Activated naive CD4-positive, alpha-beta T cell treated with anti-CD3 and anti-CD28 coated beads, Interleukin-2, amount 50 U/mL, for 72 hours (primary cell): ENCODE measurements around the gene ITPRIPL2. TPM values are rescaled to one million over a fixed set of nuclear protein-coding genes. Genes with fewer than 3 reads are reported as not detected.

Experiments used
- ATAC-seq, 2 donors: fragments of 150-1000 bp; cut with Tn5 transposase; 2 replicates each; pipeline ENCODE4 v1.10.0; 2021; ENCODE audit warnings: mild to moderate bottlenecking in 2 of 2, moderate library complexity in 2 of 2
- DNase-seq, 2 donors: peaks; one replicate each; pipeline ENCODE4 v3.0.0; 2021 to 2022; ENCODE audit warnings: low spot score in 2 of 2
- H3K27ac Mint-ChIP-seq, 2 donors: one replicate each; pipeline ENCODE4 v1.8.0; 2022; ENCODE audit warnings: mild to moderate bottlenecking in 2 of 2, mixed read lengths in 2 of 2
- H3K36me3 Mint-ChIP-seq, 2 donors: one replicate each; pipeline ENCODE4 v1.8.0; 2022; ENCODE audit warnings: mixed read lengths in 2 of 2
- H3K9me3 Mint-ChIP-seq, 2 donors: one replicate each; pipeline ENCODE4 v1.8.0; 2022; ENCODE audit warnings: mixed read lengths in 2 of 2
- total RNA-seq, 2 donors: library from RNA; stranded (reverse); gene quantifications; one replicate each; pipeline ENCODE4 v1.2.3, GENCODE V29; 2022

The ITPRIPL2 gene
- total RNA-seq = 1 to 10 TPM; 1.3 to 1.8 TPM

DNA sequence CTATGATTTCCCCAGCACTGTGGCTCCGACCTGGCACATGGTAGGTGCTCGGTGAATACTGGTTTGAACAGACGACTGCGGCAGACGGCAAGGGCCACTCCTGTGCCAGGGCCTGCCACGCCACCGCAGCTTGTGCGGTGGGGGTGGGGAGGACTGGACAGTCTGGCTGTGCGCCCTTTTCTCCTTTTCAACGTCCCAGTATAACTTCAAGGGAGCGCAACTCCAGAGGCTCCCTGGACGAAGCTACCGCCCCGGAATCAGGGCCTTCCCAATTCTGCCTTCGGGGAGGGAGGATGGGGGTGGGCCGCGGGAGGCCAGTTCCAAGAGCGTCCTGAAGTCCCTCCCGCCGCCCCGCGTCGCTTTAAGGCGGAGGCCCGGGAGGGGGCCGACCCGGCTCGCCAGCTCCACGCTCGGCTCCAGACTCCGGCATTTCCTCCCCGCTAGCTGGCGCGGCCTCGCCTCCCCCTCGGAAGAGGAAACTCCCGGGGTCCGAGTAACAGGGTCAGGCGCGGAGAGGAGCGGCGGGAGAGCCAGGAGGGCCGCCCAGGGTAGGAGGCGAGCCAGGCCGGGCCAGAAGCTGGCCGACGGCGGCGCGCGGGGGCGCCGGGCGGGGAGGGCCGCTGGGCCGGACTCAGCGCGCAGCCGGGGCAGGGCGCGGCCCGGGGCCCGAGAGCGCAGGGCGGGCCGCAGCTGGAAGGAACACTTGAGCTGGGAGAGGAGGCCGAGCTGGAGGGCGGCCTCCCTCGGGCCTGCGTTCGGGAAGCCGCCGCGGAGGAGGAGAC, at the start of gene ITPRIPL2:
Gene ITPRIPL2, plus strand, starts transcription at position 388 of the 782 bp plus-strand sequence. CDS start 498 bp downstream, outside the sequence.
- H3K36me3 Mint-ChIP-seq = peaks cover 0 to 9% of the 10 kb centered on the region in 2 donors
- DNase-seq (no peak), ATAC-seq (peak; percentile 19 to 37)
- no peaks in the 10 kb centered on the region for H3K9me3 Mint-ChIP-seq
- no peak within 1 kb of the TSS for H3K27ac Mint-ChIP-seq

DNA sequence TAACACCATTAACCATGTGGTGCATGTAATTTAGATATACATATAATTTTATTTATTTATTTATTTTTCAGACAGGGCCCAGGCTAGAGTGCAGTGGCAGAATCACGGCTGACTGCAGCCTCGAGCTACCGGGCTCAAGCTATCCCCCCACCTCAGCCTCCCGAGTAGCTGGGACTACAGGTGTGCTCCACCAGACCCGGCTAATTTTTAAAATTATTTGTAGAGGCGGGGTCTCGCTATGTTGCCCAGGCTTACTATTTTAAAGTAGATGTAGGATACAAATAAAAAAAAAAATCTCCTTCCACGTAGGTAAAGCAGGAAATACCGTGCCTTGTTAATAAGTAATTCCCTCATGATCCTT, 46.8 kb upstream of the ITPRIPL2 start:
- no peaks in the 10 kb centered on the region for H3K36me3 Mint-ChIP-seq
- ATAC-seq (no peak), DNase-seq (no peak)
- H3K9me3 Mint-ChIP-seq = no peaks in the 10 kb centered on the region
- peak overlapping the region; percentile 96 for H3K27ac Mint-ChIP-seq

DNA sequence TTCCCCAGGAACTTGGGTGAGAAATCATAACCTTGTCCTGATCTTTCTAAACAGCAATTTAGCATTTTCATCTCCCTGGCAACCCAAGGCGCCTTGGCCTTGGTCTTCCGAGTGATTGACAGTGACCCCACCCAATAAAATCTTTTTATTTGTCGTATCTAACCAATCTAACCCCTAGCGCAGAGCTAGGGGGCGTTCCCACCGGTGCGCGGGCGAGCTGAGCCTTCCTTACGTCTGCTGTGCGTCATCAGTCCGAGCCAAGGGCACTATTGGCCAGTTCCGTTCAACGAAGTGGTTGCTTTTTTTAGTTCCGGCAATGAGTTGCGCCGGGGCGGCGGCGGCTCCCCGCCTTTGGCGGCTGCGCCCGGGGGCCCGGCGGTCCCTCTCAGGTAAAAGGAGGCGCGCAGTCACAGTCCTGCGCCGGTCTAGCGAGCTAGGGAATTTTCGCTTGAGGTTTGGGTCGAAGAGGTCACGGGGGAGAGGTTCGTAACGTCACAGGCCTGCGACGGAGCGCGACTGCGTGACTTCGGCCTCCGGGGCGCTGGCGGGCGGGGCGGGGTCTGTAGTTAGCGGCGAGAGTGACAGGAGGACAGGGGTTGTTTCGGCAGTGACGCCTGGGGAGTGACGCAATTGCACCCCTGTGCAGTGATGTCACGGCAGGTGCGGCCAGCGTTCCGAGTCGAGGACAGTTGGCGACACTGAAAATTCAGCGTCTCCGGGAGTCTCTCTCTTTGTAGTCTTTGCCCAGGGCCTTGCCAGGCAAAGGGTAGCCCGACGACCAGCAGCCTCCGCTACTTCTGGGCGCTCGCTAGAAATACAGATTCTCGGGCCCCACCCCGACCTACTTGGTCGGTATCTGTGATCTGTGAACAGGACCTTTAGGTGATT, 46.2 kb upstream of the ITPRIPL2 start, which contains the start of gene COQ7:
Gene COQ7, plus strand, starts transcription at position 266 of the 888 bp plus-strand sequence. Its CDS starts 51 bp downstream, at position 317.
- DNase-seq (peak; percentile 92 to 98), ATAC-seq (peak; percentile 92 to 94)
- Mint-ChIP-seq H3K9me3 (no peaks in the 10 kb centered on the region), H3K36me3 (no peaks in the 10 kb centered on the region), H3K27ac (peak within 1 kb of the TSS; percentile 96)

- no peaks in the 10 kb centered on the region for H3K36me3 Mint-ChIP-seq
- DNase-seq (no peak), ATAC-seq (no peak)
- peak overlapping the region; percentile 96 for H3K27ac Mint-ChIP-seq
- no peaks in the 10 kb centered on the region for H3K9me3 Mint-ChIP-seq
Observed at GRCh38 chr16:19068237-19068815, 45.4 kb upstream of the ITPRIPL2 start.

- no peaks in the 10 kb centered on the region for H3K9me3 Mint-ChIP-seq
- no peaks in the 10 kb centered on the region for H3K36me3 Mint-ChIP-seq
- peak overlapping the region in 1 of 2 donors; percentile 63 for H3K27ac Mint-ChIP-seq
- DNase-seq (peak in 1 of 2 donors; percentile 65), ATAC-seq (no peak)
Observed at GRCh38 chr16:19071811-19072777, 41.7 kb upstream of the ITPRIPL2 start.

GRCh38 chr16:19073344-19073743, 40.4 kb upstream of the ITPRIPL2 start:
- no peaks in the 10 kb centered on the region for H3K9me3 Mint-ChIP-seq
- no peak for ATAC-seq
- no peak overlapping the region for H3K27ac Mint-ChIP-seq
- no peaks in the 10 kb centered on the region for H3K36me3 Mint-ChIP-seq
- DNase-seq = no peak

GRCh38 chr16:19073863-19074262, 39.9 kb upstream of the ITPRIPL2 start:
- H3K27ac Mint-ChIP-seq = no peak overlapping the region
- H3K9me3 Mint-ChIP-seq = no peaks in the 10 kb centered on the region
- ATAC-seq = no peak
- peaks cover 0 to 5% of the 10 kb centered on the region in 2 donors for H3K36me3 Mint-ChIP-seq
- DNase-seq = no peak

- no peak for ATAC-seq
- no peak for DNase-seq
- Mint-ChIP-seq H3K36me3 (peaks cover 0 to 13% of the 10 kb centered on the region in 2 donors), H3K9me3 (no peaks in the 10 kb centered on the region), H3K27ac (no peak overlapping the region)
Observed at GRCh38 chr16:19075511-19075910, 38.3 kb upstream of the ITPRIPL2 start.

- Mint-ChIP-seq H3K27ac (no peak overlapping the region), H3K9me3 (no peaks in the 10 kb centered on the region), H3K36me3 (peaks cover 0 to 25% of the 10 kb centered on the region in 2 donors)
- DNase-seq = no peak
- ATAC-seq = no peak
Observed at GRCh38 chr16:19077879-19078278, 35.9 kb upstream of the ITPRIPL2 start.

DNA sequence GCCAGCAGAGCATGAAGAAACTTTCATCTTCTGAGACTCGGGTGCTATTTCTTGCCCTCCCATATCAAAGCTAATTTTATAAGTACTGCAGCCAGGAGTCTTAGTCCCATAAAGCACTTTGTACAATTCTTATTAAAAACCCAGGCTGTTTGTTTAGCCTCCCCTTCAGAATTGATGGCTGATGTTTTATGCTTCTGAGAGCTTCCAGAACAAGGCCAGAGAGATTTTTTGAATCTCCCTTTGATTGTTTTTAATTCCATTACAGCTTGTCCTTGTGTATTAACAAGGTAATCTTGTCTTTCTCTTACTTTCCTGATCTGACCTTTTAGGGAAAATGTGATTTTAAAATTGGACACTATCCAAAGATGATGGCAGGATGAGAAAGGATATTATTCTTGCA, 30.1 kb upstream of the ITPRIPL2 start:
- ATAC-seq (no peak), DNase-seq (no peak)
- Mint-ChIP-seq H3K9me3 (no peaks in the 10 kb centered on the region), H3K27ac (no peak overlapping the region), H3K36me3 (peaks cover 0 to 22% of the 10 kb centered on the region in 2 donors)

DNA sequence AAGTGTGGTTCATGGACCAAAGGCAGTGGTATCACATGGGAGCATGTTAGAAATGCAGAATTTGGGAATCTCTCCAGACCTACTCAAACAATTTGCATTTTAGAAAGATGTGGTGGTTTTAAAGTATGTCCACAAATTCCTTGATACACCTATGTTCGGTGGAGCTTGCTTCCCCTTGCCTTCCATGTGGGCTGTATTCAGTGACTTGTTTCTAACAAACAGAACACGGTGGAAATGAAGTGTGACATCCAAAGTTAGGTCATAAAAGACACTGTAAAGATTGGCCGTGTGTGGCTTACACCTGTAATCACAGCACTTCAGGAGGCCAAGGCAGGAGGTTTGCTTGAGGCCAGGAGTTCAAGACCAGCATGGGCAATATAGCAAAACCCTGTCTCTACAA, 29.6 kb upstream of the ITPRIPL2 start:
- H3K9me3 Mint-ChIP-seq = no peaks in the 10 kb centered on the region
- no peak overlapping the region for H3K27ac Mint-ChIP-seq
- DNase-seq = no peak
- H3K36me3 Mint-ChIP-seq = peaks cover 0 to 18% of the 10 kb centered on the region in 2 donors
- ATAC-seq = no peak

- Mint-ChIP-seq H3K36me3 (peaks cover 0 to 16% of the 10 kb centered on the region in 2 donors), H3K27ac (no peak overlapping the region), H3K9me3 (no peaks in the 10 kb centered on the region)
- no peak for ATAC-seq
- no peak for DNase-seq
Observed at GRCh38 chr16:19084879-19085278, 28.9 kb upstream of the ITPRIPL2 start.

DNA sequence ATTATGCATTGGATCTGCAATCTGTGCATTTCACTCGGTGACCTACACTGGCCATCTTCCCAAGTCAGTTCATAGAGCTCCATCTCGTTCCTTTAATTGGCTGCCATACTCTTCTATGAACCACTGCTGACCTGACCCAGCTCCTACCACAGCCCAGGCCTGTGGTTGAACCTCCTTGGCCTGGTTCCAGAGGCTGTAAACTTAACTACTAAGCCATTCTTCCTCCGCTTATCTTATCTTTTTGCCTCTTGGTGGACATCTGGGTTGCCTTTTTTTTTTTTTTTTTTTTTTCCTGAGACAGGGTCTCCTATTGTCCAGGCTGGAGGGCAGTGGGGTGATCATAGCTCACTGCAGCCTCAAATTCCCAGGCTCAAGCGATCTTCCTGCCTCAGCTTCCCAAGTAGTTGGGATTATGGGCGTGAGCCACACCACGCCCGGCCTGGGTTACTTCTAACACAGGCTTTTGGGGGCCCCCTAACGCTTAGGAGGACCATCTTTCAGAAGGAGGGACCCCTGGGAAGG, 28.0 kb upstream of the ITPRIPL2 start:
- no peaks in the 10 kb centered on the region for H3K9me3 Mint-ChIP-seq
- DNase-seq = no peak
- peaks cover 0 to 12% of the 10 kb centered on the region in 2 donors for H3K36me3 Mint-ChIP-seq
- ATAC-seq = no peak
- H3K27ac Mint-ChIP-seq = no peak overlapping the region

GRCh38 chr16:19086322-19087199, 27.2 kb upstream of the ITPRIPL2 start:
- Mint-ChIP-seq H3K36me3 (peaks cover 0 to 7% of the 10 kb centered on the region in 2 donors), H3K27ac (no peak overlapping the region), H3K9me3 (peaks cover 1 to 2% of the 10 kb centered on the region in 2 donors)
- ATAC-seq (peak; percentile 98 to 99), DNase-seq (peak; percentile 75 to 89)
